Measurements from ENCODE around the gene HDGFL3. TPM values are rescaled to one million over a fixed set of nuclear protein-coding genes. Genes with fewer than 3 reads are reported as not detected.

HDGFL3 gene
- total RNA-seq, 2 donors from 2014 or later = 123 TPM

DNA sequence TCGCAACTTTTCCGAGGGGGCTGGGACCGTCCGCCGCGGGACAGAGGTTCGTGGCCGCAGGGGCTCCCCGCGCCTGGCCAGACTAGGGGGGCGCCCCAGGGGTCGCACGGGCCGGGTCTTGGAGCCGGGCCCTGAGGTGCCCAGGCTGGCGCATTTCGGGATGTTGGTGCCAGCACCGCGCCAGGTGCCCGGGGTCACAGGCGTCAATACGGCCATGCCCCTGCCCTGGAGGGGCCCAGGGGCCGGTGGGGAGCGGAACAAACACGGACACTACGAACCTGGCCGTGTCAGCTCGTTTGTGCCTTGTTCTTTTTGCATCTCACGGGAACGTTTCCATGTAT is 99.8 kb downstream of the HDGFL3 start:
- Mint-ChIP-seq H3K36me3 (ENCODE audit: low read depth) (no peaks in the 10 kb centered on the region), H3K9me3 (no peaks in the 10 kb centered on the region), H3K4me1 (peaks cover 7% of the 10 kb centered on the region), H3K27ac (no peak overlapping the region), H3K27me3 (ENCODE audit: insufficient read depth) (peaks cover 52% of the 10 kb centered on the region), H3K4me3 (peak overlapping the region; percentile 54)
- Histone ChIP-seq H3K9ac (ENCODE audit: extremely low read depth, low read length, poor library complexity, severe bottlenecking) (no peak overlapping the region), H3K27ac (ENCODE audit: low read depth, low read length) (no peak overlapping the region), H3K27me3 (ENCODE audit: control insufficient read depth, insufficient read depth, low read length, poor library complexity, severe bottlenecking) (peaks cover 28% of the 10 kb centered on the region), H3K4me1 (ENCODE audit: control insufficient read depth, insufficient read depth, low read length) (no peaks in the 10 kb centered on the region), H3K9me3 (ENCODE audit: control insufficient read depth, low read length) (no peaks in the 10 kb centered on the region), H3K36me3 (ENCODE audit: control insufficient read depth, insufficient read depth, low read length) (no peaks in the 10 kb centered on the region), H3K4me3 (ENCODE audit: low read length) (peak overlapping the region; percentile 75)
- TF ChIP-seq, protein P1, sequence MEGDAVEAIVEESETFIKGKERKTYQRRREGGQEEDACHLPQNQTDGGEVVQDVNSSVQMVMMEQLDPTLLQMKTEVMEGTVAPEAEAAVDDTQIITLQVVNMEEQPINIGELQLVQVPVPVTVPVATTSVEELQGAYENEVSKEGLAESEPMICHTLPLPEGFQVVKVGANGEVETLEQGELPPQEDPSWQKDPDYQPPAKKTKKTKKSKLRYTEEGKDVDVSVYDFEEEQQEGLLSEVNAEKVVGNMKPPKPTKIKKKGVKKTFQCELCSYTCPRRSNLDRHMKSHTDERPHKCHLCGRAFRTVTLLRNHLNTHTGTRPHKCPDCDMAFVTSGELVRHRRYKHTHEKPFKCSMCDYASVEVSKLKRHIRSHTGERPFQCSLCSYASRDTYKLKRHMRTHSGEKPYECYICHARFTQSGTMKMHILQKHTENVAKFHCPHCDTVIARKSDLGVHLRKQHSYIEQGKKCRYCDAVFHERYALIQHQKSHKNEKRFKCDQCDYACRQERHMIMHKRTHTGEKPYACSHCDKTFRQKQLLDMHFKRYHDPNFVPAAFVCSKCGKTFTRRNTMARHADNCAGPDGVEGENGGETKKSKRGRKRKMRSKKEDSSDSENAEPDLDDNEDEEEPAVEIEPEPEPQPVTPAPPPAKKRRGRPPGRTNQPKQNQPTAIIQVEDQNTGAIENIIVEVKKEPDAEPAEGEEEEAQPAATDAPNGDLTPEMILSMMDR (conservative IDR thresholded peaks at IDR 0.05) = no peak
- 38 to 61% methylated on average over 9 to 30 of the region's 30 CpGs for WGBS, 2 experiments (ENCODE audit: insufficient coverage in 1 of 2, insufficient read length in 1 of 2)
- no peak for DNase-seq

GRCh38 chr15:83106994-83107840 is 100.4 kb downstream of the HDGFL3 start, which contains the start of gene TM6SF1:
TM6SF1 (plus strand) TSS chr15:83107645; CDS start chr15:83107681, 36 bp downstream.
- no peaks in the 10 kb centered on the region for H3K36me3 ChIP-seq (ENCODE audit: control insufficient read depth, insufficient read depth, low read length)
- peak; percentile 71 for DNase-seq
- no peak within 1 kb of the TSS for H3K9ac ChIP-seq (ENCODE audit: extremely low read depth, low read length, poor library complexity, severe bottlenecking)
- Mint-ChIP-seq H3K27ac (no peak within 1 kb of the TSS), H3K4me1 (peaks cover 7% of the 10 kb centered on the region), H3K9me3 (no peaks in the 10 kb centered on the region), H3K4me3 (peak within 1 kb of the TSS; percentile 54), H3K36me3 (ENCODE audit: low read depth) (no peaks in the 10 kb centered on the region), H3K27me3 (ENCODE audit: insufficient read depth) (peaks cover 52% of the 10 kb centered on the region)
- TF ChIP-seq, protein P1 (conservative IDR thresholded peaks at IDR 0.05) = no peak
- peak within 1 kb of the TSS; percentile 75 for H3K4me3 ChIP-seq (ENCODE audit: low read length)
- H3K27ac ChIP-seq (ENCODE audit: low read depth, low read length) = no peak within 1 kb of the TSS
- WGBS, 2 experiments (ENCODE audit: insufficient coverage in 1 of 2, insufficient read length in 1 of 2) = 1 to 2% methylated on average over 18 to 97 of the region's 97 CpGs
- no peaks in the 10 kb centered on the region for H3K9me3 ChIP-seq (ENCODE audit: control insufficient read depth, low read length)
- no peaks in the 10 kb centered on the region for H3K4me1 ChIP-seq (ENCODE audit: control insufficient read depth, insufficient read depth, low read length)
- peaks cover 28% of the 10 kb centered on the region for H3K27me3 ChIP-seq (ENCODE audit: control insufficient read depth, insufficient read depth, low read length, poor library complexity, severe bottlenecking)

DNA sequence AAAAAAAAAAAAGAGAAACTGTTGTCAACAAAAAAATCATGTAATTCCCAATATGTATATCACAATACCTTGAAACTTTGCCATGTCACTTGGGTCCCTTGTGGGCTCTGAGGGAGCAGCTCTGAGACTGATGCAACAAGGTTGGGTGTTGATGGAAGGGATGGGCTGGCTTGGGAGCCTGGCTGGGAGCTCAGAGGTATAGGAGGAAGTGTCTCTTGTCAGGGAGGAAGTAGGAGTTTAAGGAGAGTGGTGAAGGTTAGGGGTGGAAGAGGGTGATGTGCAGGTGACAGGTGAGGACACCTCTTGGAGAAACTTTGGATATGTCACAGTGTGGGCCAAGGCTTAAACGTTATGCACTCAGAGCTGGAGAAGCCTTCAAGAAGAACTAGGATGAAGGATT is 102.2 kb downstream of the HDGFL3 start:
- Mint-ChIP-seq H3K36me3 (ENCODE audit: low read depth) (no peaks in the 10 kb centered on the region), H3K27ac (no peak overlapping the region)

More for the DNA sequence above, 102.2 kb downstream of the HDGFL3 start:
- TF ChIP-seq, protein P1 (conservative IDR thresholded peaks at IDR 0.05) = no peak
- Mint-ChIP-seq H3K27me3 (ENCODE audit: insufficient read depth) (peaks cover 57% of the 10 kb centered on the region), H3K4me3 (no peak overlapping the region), H3K9me3 (no peaks in the 10 kb centered on the region), H3K4me1 (peaks cover 7% of the 10 kb centered on the region)
- H3K4me3 ChIP-seq (ENCODE audit: low read length) = no peak overlapping the region
- H3K9me3 ChIP-seq (ENCODE audit: control insufficient read depth, low read length) = no peaks in the 10 kb centered on the region
- peaks cover 28% of the 10 kb centered on the region for H3K27me3 ChIP-seq (ENCODE audit: control insufficient read depth, insufficient read depth, low read length, poor library complexity, severe bottlenecking)
- no peaks in the 10 kb centered on the region for H3K36me3 ChIP-seq (ENCODE audit: control insufficient read depth, insufficient read depth, low read length)
- 91 to 95% methylated on average over 1 of the region's 1 CpG for WGBS, 2 experiments (ENCODE audit: insufficient coverage in 1 of 2, insufficient read length in 1 of 2)
- DNase-seq = no peak
- H3K9ac ChIP-seq (ENCODE audit: extremely low read depth, low read length, poor library complexity, severe bottlenecking) = no peak overlapping the region
- H3K4me1 ChIP-seq (ENCODE audit: control insufficient read depth, insufficient read depth, low read length) = no peaks in the 10 kb centered on the region
- no peak overlapping the region for H3K27ac ChIP-seq (ENCODE audit: low read depth, low read length)

Measured in endodermal cell (in vitro differentiated cells).